GM12892 (cell line): ENCODE measurements around the gene TNRC6B.
A peak's percentile ranks its signal among the peaks of the same experiment; 100 is the strongest.
"Not testable (repeated sequence)": the region's sequence is repeated elsewhere in the genome, so short reads cannot be mapped to it uniquely, and the experiment has no call there.

Experiments used
- DNase-seq: peaks from one replicate; pipeline ENCODE4 v3.0.0; 2011; ENCODE audit not compliant: insufficient read length
- FAIRE-seq: peaks from 2 replicates; lab custom pipeline; 2011; peaks lifted over from hg19 to GRCh38; lab: Jason Lieb, UNC
- POLR2A ChIP-seq: IDR thresholded peaks from 2 replicates; pipeline ENCODE4 v1.6.1; 2011; ENCODE audit warnings: low read depth, low read length, control low read depth
- POLR2AphosphoS5 ChIP-seq: IDR thresholded peaks from 2 replicates; pipeline ENCODE4 v1.6.1; 2011; ENCODE audit warnings: low read depth, low read length, control low read depth
- TAF1 ChIP-seq: IDR thresholded peaks from 2 replicates; pipeline ENCODE4 v1.6.1; 2011; ENCODE audit warnings: low read depth, mild to moderate bottlenecking, control low read depth, low read length, borderline replicate concordance

The TNRC6B gene

GRCh38 chr22:40366068-40366467, 188.3 kb downstream of the TNRC6B start:
- no peak for FAIRE-seq
- DNase-seq = no peak
- TF ChIP-seq POLR2AphosphoS5 = no peak
- TF ChIP-seq TAF1 = no peak
- no peak for TF ChIP-seq POLR2A

- FAIRE-seq = no peak
- TF ChIP-seq POLR2AphosphoS5 (no peak), POLR2A (no peak), TAF1 (no peak)
- no peak for DNase-seq
Measured at GRCh38 chr22:40367342-40367741, 189.6 kb downstream of the TNRC6B start.

GRCh38 chr22:40368016-40368415, 190.3 kb downstream of the TNRC6B start:
- no peak for FAIRE-seq
- no peak for TF ChIP-seq TAF1
- no peak for TF ChIP-seq POLR2AphosphoS5
- no peak for TF ChIP-seq POLR2A
- DNase-seq = no peak

GRCh38 chr22:40368836-40369235, 191.1 kb downstream of the TNRC6B start:
- no peak for FAIRE-seq
- TF ChIP-seq POLR2A (no peak), POLR2AphosphoS5 (no peak), TAF1 (no peak)

GRCh38 chr22:40374567-40374966, 196.8 kb downstream of the TNRC6B start:
- FAIRE-seq = no peak
- no peak for TF ChIP-seq POLR2AphosphoS5
- TF ChIP-seq POLR2A = no peak
- no peak for TF ChIP-seq TAF1
- no peak for DNase-seq

More at GRCh38 chr22:40368836-40369235, 191.1 kb downstream of the TNRC6B start:
- no peak for DNase-seq

- no peak for DNase-seq
- TF ChIP-seq POLR2AphosphoS5 = no peak
- FAIRE-seq = peak; percentile 40
Measured at GRCh38 chr22:40376149-40376548, 198.4 kb downstream of the TNRC6B start.

- DNase-seq = no peak
- TF ChIP-seq POLR2AphosphoS5 = no peak
- FAIRE-seq = no peak
Measured at GRCh38 chr22:40377931-40378330, 200.2 kb downstream of the TNRC6B start.

- DNase-seq, FAIRE-seq: not testable (repeated sequence)
Measured at GRCh38 chr22:40378448-40378847, 200.7 kb downstream of the TNRC6B start.

- FAIRE-seq (no peak), DNase-seq (no peak)
- TF ChIP-seq POLR2A (no peak), TAF1 (no peak), POLR2AphosphoS5 (no peak)
Measured at GRCh38 chr22:40381461-40381860, 203.7 kb downstream of the TNRC6B start.

- FAIRE-seq = no peak
- DNase-seq = no peak
- TF ChIP-seq POLR2AphosphoS5 (no peak), TAF1 (no peak), POLR2A (no peak)
Measured at GRCh38 chr22:40383905-40384304, 206.2 kb downstream of the TNRC6B start.

GRCh38 chr22:40385036-40385782, 207.5 kb downstream of the TNRC6B start:
- FAIRE-seq (peak; percentile 94), DNase-seq (no peak)
- TF ChIP-seq POLR2AphosphoS5 = no peak
- no peak for TF ChIP-seq TAF1
- TF ChIP-seq POLR2A = no peak
